Activated CD4-positive, alpha-beta memory T cell treated with anti-CD3 and anti-CD28 coated beads for 36 hours (primary cell): Measurements from ENCODE around the gene RNF44. TPM values are rescaled to one million over a fixed set of nuclear protein-coding genes. Genes with fewer than 3 reads are reported as not detected.
A peak's percentile ranks its signal among the peaks of the same experiment; 100 is the strongest.

Experiments used
- CTCF ChIA-PET: fragments of 350-600 bp; sonication (Branson Sonifier 250); formaldehyde crosslinking; loops from one replicate; lab custom pipeline; 2021; ENCODE audit warnings: antibody characterized with exemption, inconsistent platforms; lab: Charles Lee
- POLR2A ChIA-PET: fragments of 350-600 bp; sonication (Branson Sonifier 250); formaldehyde crosslinking; loops from one replicate; lab custom pipeline; 2021; ENCODE audit warnings: antibody characterized with exemption; lab: Charles Lee
- DNase-seq: peaks from one replicate; pipeline ENCODE4 v3.0.0-alpha.2; 2020
- H3K27ac Mint-ChIP-seq: one replicate; pipeline ENCODE4 v1.8.0; 2021; ENCODE audit warnings: mixed read lengths
- H3K27me3 Mint-ChIP-seq: one replicate; pipeline ENCODE4 v1.8.0; 2021; ENCODE audit warnings: mixed read lengths
- H3K36me3 Mint-ChIP-seq: one replicate; pipeline ENCODE4 v1.8.0; 2021; ENCODE audit warnings: mixed read lengths
- H3K4me1 Mint-ChIP-seq: one replicate; pipeline ENCODE4 v1.8.0; 2021; ENCODE audit warnings: low read depth, mixed read lengths
- H3K4me3 Mint-ChIP-seq: one replicate; pipeline ENCODE4 v1.8.0; 2021; ENCODE audit warnings: mild to moderate bottlenecking, mixed read lengths
- H3K9me3 Mint-ChIP-seq: one replicate; pipeline ENCODE4 v1.8.0; 2021; ENCODE audit warnings: mixed read lengths
- intact Hi-C: fragments of 100-400 bp; cut with micrococcal nuclease; formaldehyde crosslinking; loops from one replicate; pipeline ENCODE4 v1.15.1; 2023
- total RNA-seq, 2 experiments: library from RNA; stranded (reverse); gene quantifications; one replicate each; pipeline ENCODE4 v1.2.3, GENCODE V29; 2021

The RNF44 gene
- total RNA-seq, 2 experiments from 2014 or later, result 61.9 to 68.1 TPM

- intact Hi-C loops, result no loop called here
- H3K36me3 Mint-ChIP-seq, result peaks cover 2% of the 10 kb centered on the region
- H3K27me3 Mint-ChIP-seq, result no peaks in the 10 kb centered on the region
- H3K27ac Mint-ChIP-seq, result peak overlapping the region; percentile 95
- ChIA-PET CTCF (no interaction called here), POLR2A (no interaction called here)
- H3K9me3 Mint-ChIP-seq, result no peaks in the 10 kb centered on the region
- H3K4me3 Mint-ChIP-seq, result peak overlapping the region; percentile 83
- H3K4me1 Mint-ChIP-seq, result peaks cover 52% of the 10 kb centered on the region
- no peak for DNase-seq
Observed at GRCh38 chr5:176540956-176541337, 3.7 kb upstream of the RNF44 start.

- intact Hi-C loops, result no loop called here
- CTCF ChIA-PET, result interaction anchor here (0.8 kb wide), 1 partner anchor 120 kb away, joined by 3 read pairs; no protein-coding TSS in a partner anchor
- H3K9me3 Mint-ChIP-seq, result no peaks in the 10 kb centered on the region
Observed at GRCh38 chr5:176540476-176540899, 3.3 kb upstream of the RNF44 start.

GRCh38 chr5:176538989-176539384, 1.8 kb upstream of the RNF44 start:
- Mint-ChIP-seq H3K4me1 (peaks cover 50% of the 10 kb centered on the region), H3K9me3 (no peaks in the 10 kb centered on the region), H3K4me3 (no peak overlapping the region), H3K27me3 (no peaks in the 10 kb centered on the region), H3K36me3 (peaks cover 8% of the 10 kb centered on the region), H3K27ac (peak overlapping the region; percentile 97)
- intact Hi-C loops, result loop anchor here (5.0 to 10.0 kb wide), 4 partner anchors 177 to 1044 kb away; partner anchors contain the start of genes HRH2, KIAA1191 and NSD1
- POLR2A ChIA-PET, result no interaction called here
- CTCF ChIA-PET, result interaction anchor here (1.0 to 1.2 kb wide), 2 partner anchors 12 to 180 kb away, joined by 4 read pairs; no protein-coding TSS in a partner anchor
- DNase-seq, result no peak

More at GRCh38 chr5:176540476-176540899, 3.3 kb upstream of the RNF44 start:
- Mint-ChIP-seq H3K4me3 (no peak overlapping the region), H3K27me3 (no peaks in the 10 kb centered on the region), H3K4me1 (peaks cover 48% of the 10 kb centered on the region), H3K27ac (peak overlapping the region; percentile 95), H3K36me3 (peaks cover 4% of the 10 kb centered on the region)
- POLR2A ChIA-PET, result no interaction called here
- no peak for DNase-seq

GRCh38 chr5:176538230-176538988, 1.2 kb upstream of the RNF44 start:
- CTCF ChIA-PET, result interaction anchor here (1.0 to 4.2 kb wide), 6 partner anchors 12 to 771 kb away, joined by 3 to 33 read pairs (median 4); partner anchors contain the start of gene FAF2
- Mint-ChIP-seq H3K4me3 (peak overlapping the region; percentile 92), H3K36me3 (peaks cover 8% of the 10 kb centered on the region), H3K27ac (peak overlapping the region; percentile 97), H3K27me3 (no peaks in the 10 kb centered on the region), H3K9me3 (no peaks in the 10 kb centered on the region), H3K4me1 (peaks cover 55% of the 10 kb centered on the region)
- POLR2A ChIA-PET, result interaction anchor here (0.6 to 1.9 kb wide), 6 partner anchors 12 to 888 kb away, joined by 3 to 12 read pairs (median 5); partner anchors contain the start of genes FAF2, GRK6, HIGD2A and KIAA1191
- intact Hi-C loops, result loop anchor here (5.0 to 10.0 kb wide), 4 partner anchors 176 to 1044 kb away; partner anchors contain the start of genes HRH2, KIAA1191 and NSD1
- DNase-seq, result no peak

GRCh38 chr5:176537554-176538229, 490 bp upstream of the RNF44 start:
- Mint-ChIP-seq H3K27ac (peak overlapping the region; percentile 97), H3K9me3 (no peaks in the 10 kb centered on the region), H3K4me1 (peaks cover 62% of the 10 kb centered on the region), H3K36me3 (peaks cover 8% of the 10 kb centered on the region), H3K27me3 (no peaks in the 10 kb centered on the region), H3K4me3 (peak overlapping the region; percentile 92)
- intact Hi-C loops, result loop anchor here (1.0 to 10.0 kb wide), 10 partner anchors 89 to 1043 kb away; partner anchors contain the start of genes CLTB, FAF2, GRK6 and HRH2
- peak; percentile 99 for DNase-seq
- ChIA-PET CTCF (interaction anchor here (1.0 to 4.2 kb wide), 7 partner anchors 13 to 772 kb away, joined by 3 to 33 read pairs (median 4); partner anchors contain the start of genes CLTB and FAF2), POLR2A (interaction anchor here (0.6 to 1.9 kb wide), 10 partner anchors 9 to 889 kb away, joined by 3 to 12 read pairs (median 4); partner anchors contain the start of genes CLTB, FAF2, GRK6 and HIGD2A)

GRCh38 chr5:176536132-176536901, 885 bp downstream of the RNF44 start:
- peak overlapping the region; percentile 97 for H3K27ac Mint-ChIP-seq
- POLR2A ChIA-PET, result interaction anchor here (0.8 to 3.4 kb wide), 8 partner anchors 7 to 121 kb away, joined by 3 to 20 read pairs (median 4); partner anchors contain the start of genes CLTB and FAF2
- CTCF ChIA-PET, result interaction anchor here (1.0 to 6.8 kb wide), 4 partner anchors 7 to 120 kb away, joined by 3 to 34 read pairs (median 30); partner anchors contain the start of genes CLTB and FAF2
- peak overlapping the region; percentile 92 for H3K4me3 Mint-ChIP-seq
- intact Hi-C loops, result loop anchor here (2.0 to 10.0 kb wide), 6 partner anchors 120 to 1042 kb away; partner anchors contain the start of genes CLTB, GRK6, HRH2 and KIAA1191
- peaks cover 57% of the 10 kb centered on the region for H3K4me1 Mint-ChIP-seq
- no peaks in the 10 kb centered on the region for H3K27me3 Mint-ChIP-seq
- H3K36me3 Mint-ChIP-seq, result peaks cover 9% of the 10 kb centered on the region
- peak; percentile 89 for DNase-seq
- H3K9me3 Mint-ChIP-seq, result no peaks in the 10 kb centered on the region

- peaks cover 56% of the 10 kb centered on the region for H3K4me1 Mint-ChIP-seq
- POLR2A ChIA-PET, result interaction anchor here (0.8 to 3.4 kb wide), 4 partner anchors 8 to 111 kb away, joined by 3 to 20 read pairs (median 4); partner anchors contain the start of gene FAF2
- peak; percentile 31 for DNase-seq
- intact Hi-C loops, result loop anchor here (2.0 to 10.0 kb wide), 6 partner anchors 119 to 1041 kb away; partner anchors contain the start of genes CLTB, GRK6, HRH2 and KIAA1191
- peak overlapping the region; percentile 97 for H3K27ac Mint-ChIP-seq
- H3K9me3 Mint-ChIP-seq, result no peaks in the 10 kb centered on the region
- no peaks in the 10 kb centered on the region for H3K27me3 Mint-ChIP-seq
- CTCF ChIA-PET, result interaction anchor here (1.0 to 6.8 kb wide), 4 partner anchors 8 to 119 kb away, joined by 3 to 34 read pairs (median 30); partner anchors contain the start of genes CLTB and FAF2
- peak overlapping the region; percentile 92 for H3K4me3 Mint-ChIP-seq
- H3K36me3 Mint-ChIP-seq, result peaks cover 13% of the 10 kb centered on the region
Observed at GRCh38 chr5:176535664-176536131, 1.5 kb downstream of the RNF44 start.

GRCh38 chr5:176535101-176535663, 2.0 kb downstream of the RNF44 start:
- peak overlapping the region; percentile 97 for H3K27ac Mint-ChIP-seq
- ChIA-PET CTCF (interaction anchor here (1.0 to 6.8 kb wide), 5 partner anchors 8 to 119 kb away, joined by 3 to 34 read pairs (median 26); partner anchors contain the start of genes CLTB and FAF2), POLR2A (interaction anchor here (0.8 to 3.4 kb wide), 4 partner anchors 8 to 112 kb away, joined by 3 to 20 read pairs (median 4); partner anchors contain the start of gene FAF2)
- no peaks in the 10 kb centered on the region for H3K9me3 Mint-ChIP-seq
- H3K27me3 Mint-ChIP-seq, result no peaks in the 10 kb centered on the region
- peaks cover 51% of the 10 kb centered on the region for H3K4me1 Mint-ChIP-seq
- peak overlapping the region; percentile 92 for H3K4me3 Mint-ChIP-seq
- peaks cover 13% of the 10 kb centered on the region for H3K36me3 Mint-ChIP-seq
- intact Hi-C loops, result loop anchor here (5.0 to 10.0 kb wide), 4 partner anchors 173 to 1040 kb away; partner anchors contain the start of genes HRH2, KIAA1191 and NSD1
- DNase-seq, result peak; percentile 71

- intact Hi-C loops, result loop anchor here (5.0 to 10.0 kb wide), 5 partner anchors 47 to 1040 kb away; partner anchors contain the start of genes HRH2, KIAA1191 and NSD1
- DNase-seq, result peak; percentile 36
Observed at GRCh38 chr5:176534640-176535039, 2.6 kb downstream of the RNF44 start.

More at GRCh38 chr5:176534640-176535039, 2.6 kb downstream of the RNF44 start:
- H3K27ac Mint-ChIP-seq, result peak overlapping the region; percentile 97
- no peaks in the 10 kb centered on the region for H3K27me3 Mint-ChIP-seq
- peaks cover 48% of the 10 kb centered on the region for H3K4me1 Mint-ChIP-seq
- peaks cover 15% of the 10 kb centered on the region for H3K36me3 Mint-ChIP-seq
- no peaks in the 10 kb centered on the region for H3K9me3 Mint-ChIP-seq
- H3K4me3 Mint-ChIP-seq, result peak overlapping the region; percentile 92
- ChIA-PET CTCF (interaction anchor here (1.1 to 6.8 kb wide), 5 partner anchors 9 to 118 kb away, joined by 3 to 34 read pairs (median 26); partner anchors contain the start of genes CLTB and FAF2), POLR2A (interaction anchor here (1.3 to 3.4 kb wide), 2 partner anchors 9 to 86 kb away, joined by 3 to 20 read pairs; no protein-coding TSS in a partner anchor)
